Hematopoietic multipotent progenitor cell treated with erythropoietin and hydrocortisone succinate and interleukin-3 and kit ligand, for 15 days (in vitro differentiated cells): ENCODE measurements around the gene LAMC2.
"Not testable (repeated sequence)": the region's sequence is repeated elsewhere in the genome, so short reads cannot be mapped to it uniquely, and the experiment has no call there.

Experiments used
- DNase-seq: peaks from one replicate; pipeline ENCODE4 v3.0.0-alpha.2; 2015; ENCODE audit warnings: low spot score

Gene LAMC2

GRCh38 chr1:183185941-183186490, at the start of gene LAMC2:
TSS of gene LAMC2 (plus strand) at chr1:183186264. CDS start at chr1:183186353, 89 bp downstream.
- DNase-seq: no peak

GRCh38 chr1:183137782-183138181, 48.3 kb upstream of the LAMC2 start:
- DNase-seq: no peak

- DNase-seq: no peak
Observed at GRCh38 chr1:183138301-183138700, 47.8 kb upstream of the LAMC2 start.

DNA sequence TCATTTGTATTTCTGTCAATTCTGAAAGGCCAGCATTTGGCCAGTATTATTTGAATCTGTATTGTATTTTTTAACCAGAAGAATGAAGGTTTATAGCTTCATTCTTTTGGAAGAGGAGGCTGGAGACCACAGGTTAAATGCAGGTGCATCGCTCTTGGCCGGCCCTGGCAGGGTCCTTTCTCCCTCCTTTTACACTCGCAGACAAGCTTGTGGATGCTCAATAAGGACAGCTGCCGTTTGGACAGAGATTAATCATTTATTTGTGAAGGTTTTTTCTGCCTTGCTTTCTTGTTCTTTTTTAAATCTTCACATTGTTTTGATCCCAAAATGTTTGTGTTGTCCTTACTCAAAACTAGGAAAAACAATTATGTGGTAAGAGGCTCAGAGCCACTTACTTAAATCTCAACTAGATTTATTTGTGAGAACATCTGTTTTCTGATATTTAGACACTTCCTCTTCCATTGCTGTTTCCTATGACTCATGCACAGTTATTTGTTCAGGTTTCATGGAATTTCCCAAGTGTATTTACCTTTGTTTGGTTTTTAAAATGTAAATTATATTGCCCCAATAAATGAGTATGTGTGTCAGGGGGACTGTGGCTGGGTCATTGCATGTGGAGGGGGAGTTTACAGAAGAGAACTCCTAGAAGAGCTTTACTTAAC, 46.7 kb upstream of the LAMC2 start:
- no peak for DNase-seq

DNA sequence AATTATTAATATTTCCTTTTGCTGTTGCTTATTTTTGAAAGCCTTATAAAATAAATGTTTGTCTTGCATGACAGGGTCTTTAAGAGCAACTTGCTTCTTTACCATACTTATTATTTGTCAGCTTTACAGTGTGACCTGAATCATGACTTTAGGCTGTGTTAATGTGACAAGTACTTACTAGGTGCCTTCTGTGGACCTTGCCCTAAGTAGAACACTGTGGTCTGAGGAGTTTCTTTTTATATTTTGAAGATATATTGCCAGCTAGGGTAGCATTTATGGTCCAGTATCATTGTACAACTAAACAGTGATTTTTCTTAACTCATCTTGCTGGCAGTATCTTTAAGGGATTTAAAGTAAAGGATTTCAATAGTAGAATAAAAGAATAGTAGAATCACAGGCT, 45.4 kb upstream of the LAMC2 start:
- DNase-seq: no peak

DNA sequence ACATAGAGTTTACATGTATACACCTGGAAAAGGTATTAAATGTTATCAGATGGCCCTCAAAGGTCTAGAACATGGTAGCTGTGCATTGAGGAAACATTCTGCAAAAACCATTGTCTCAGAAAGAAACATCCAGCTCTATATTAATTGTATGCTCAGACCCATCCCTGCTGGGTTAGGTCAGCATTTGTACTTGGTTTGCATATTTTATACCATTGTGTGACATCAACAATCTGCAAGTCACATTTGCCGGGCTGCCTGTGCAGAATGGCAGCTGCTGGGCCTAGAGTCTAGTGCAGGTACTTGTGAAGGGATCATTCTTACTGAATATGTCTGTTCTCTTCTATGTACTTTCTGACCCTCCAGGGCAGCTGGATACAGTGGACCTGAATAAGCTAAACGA, 43.9 kb upstream of the LAMC2 start:
- DNase-seq: no peak

DNA sequence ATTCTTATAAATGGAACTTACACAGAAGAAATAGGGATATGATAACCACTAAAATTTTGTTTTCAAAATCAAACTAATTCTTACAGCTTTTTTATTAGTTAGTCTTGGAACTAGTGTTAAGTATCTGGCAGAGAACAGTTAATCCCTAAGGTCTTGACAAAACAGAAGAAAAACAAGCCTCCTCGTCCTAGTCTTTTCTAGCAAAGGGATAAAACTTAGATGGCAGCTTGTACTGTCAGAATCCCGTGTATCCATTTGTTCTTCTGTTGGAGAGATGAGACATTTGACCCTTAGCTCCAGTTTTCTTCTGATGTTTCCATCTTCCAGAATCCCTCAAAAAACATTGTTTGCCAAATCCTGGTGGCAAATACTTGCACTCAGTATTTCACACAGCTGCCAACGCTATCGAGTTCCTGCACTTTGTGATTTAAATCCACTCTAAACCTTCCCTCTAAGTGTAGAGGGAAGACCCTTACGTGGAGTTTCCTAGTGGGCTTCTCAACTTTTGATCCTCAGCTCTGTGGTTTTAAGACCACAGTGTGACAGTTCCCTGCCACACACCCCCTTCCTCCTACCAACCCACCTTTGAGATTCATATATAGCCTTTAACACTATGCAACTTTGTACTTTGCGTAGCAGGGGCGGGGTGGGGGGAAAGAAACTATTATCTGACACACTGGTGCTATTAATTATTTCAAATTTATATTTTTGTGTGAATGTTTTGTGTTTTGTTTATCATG, 42.3 kb upstream of the LAMC2 start:
- no peak for DNase-seq

DNA sequence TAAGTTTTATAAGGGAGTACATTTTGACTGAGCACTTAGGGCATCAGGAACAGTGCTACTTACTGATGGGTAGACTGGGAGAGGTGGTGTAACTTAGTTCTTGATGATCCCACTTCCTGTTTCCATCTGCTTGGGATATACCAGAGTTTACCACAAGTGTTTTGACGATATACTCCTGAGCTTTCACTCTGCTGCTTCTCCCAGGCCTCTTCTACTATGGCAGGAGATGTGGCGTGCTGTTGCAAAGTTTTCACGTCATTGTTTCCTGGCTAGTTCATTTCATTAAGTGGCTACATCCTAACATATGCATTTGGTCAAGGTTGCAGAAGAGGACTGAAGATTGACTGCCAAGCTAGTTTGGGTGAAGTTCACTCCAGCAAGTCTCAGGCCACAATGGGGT, 41.3 kb upstream of the LAMC2 start:
- DNase-seq: no peak

DNA sequence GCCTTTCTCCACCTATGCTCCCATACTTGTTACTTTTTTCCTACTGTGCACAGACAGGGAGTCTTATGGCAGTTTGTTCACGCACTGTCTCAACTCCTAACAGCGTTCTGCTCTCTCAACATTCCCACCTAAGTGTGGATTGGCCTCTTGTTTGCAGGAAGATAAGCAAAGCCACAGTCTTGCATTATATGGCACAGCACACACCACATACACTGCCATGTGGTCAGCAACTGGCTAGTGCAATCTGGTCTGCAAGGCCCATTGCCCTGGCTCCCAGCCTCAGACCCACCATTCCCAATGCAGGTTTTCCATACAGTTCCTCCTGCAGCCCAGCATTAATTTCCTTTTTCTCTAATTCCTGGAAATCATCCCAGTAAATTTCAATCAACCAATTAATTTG, 38.3 kb upstream of the LAMC2 start:
- no peak for DNase-seq

DNA sequence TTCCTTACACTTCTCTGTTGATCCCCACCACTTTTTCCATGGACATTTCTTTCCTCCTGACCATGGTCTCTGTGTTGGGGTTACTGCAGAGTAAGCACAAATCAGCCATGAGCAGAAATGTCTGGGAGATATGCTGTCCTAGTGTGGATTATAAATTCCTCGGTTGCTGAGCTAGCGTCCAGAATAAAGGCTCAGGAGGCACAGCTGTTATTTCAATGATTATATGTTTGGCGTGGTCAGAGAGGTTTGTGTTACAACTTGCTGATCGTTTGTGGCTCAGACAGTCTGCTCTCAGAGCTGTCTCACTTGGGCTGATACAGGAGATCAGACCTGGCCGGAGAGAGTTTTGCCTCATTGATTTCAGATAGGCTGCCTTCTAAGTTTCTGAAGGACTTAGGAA, 37.5 kb upstream of the LAMC2 start:
- no peak for DNase-seq

DNA sequence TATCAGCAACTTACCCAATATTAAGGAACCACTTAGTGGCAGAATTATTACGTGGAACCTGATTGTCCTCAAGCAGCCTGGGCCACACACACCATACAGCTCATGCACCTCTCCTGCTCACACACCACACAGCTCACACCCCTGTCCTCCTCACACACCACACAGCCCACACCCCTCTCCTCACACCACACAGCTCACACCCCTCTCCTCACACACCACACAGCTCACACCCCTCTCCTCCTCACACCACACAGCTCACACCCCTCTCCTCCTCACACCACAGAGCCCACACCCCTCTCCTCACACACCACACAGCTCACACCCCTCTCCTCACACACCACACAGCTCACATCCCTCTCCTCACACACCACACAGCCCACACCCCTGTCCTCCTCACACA, 36.8 kb upstream of the LAMC2 start:
- no peak for DNase-seq

DNA sequence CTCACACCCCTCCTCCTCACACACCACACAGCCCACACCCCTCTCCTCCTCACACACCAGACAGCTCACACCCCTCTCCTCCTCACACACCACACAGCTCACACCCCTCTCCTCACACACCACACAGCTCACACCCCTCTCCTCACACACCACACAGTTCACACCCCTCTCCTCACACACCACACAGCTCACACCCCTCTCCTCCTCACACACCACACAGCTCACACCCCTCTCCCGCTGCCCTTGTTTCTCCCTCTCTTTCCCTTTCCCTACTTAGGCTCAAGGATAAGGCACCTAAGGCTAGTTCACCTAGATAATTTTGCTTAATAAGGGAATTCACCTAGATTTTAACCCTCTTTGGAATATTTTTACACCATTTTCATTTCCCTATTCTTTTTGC, 36.0 kb upstream of the LAMC2 start:
- not testable (repeated sequence) for DNase-seq

DNA sequence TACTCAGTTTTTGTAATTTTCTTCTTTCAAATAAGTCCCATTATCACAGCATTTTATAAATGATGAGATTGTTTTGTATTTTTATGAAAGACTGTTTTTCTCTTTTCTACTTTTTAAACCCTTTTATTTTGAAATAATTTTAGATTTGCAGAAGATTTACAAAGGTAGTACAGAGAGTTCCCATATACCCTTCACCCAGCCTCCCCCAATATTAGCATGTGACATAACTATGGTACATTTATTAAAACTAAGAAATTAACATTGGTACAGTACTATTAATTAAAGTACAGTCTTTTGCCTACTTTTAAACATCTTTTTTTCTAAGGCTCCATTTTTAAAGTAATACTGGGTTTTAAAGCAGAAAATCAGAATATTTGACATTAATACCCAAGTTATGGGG, 35.6 kb upstream of the LAMC2 start:
- DNase-seq: no peak

- DNase-seq: no peak
Observed at GRCh38 chr1:183152180-183152579, 33.9 kb upstream of the LAMC2 start.

GRCh38 chr1:183155939-183156338, 30.1 kb upstream of the LAMC2 start:
- no peak for DNase-seq

GRCh38 chr1:183159960-183160359, 26.1 kb upstream of the LAMC2 start:
- DNase-seq: no peak

GRCh38 chr1:183161391-183161790, 24.7 kb upstream of the LAMC2 start:
- DNase-seq: no peak

DNA sequence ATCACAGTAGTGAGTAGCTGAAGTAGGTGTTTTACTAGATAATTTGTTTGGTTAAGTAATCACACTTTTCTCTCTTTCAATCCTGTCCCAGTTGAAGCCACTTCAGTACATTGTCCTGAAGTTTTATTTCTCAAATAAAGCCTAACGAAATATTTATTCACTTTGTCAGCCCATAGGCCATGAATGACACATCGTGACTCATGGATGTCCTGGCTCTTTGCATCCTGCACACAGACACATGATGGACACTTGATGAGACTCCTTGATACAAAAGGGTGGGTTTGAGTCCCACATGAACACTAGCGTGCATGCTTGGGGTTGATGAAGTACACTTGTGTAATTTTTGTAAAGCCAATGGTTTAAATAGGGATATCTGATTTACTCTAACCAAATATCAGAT, 22.7 kb upstream of the LAMC2 start:
- DNase-seq: no peak

- no peak for DNase-seq
Observed at GRCh38 chr1:183164340-183164739, 21.7 kb upstream of the LAMC2 start.

GRCh38 chr1:183164963-183165362, 21.1 kb upstream of the LAMC2 start:
- DNase-seq: no peak

GRCh38 chr1:183165456-183165855, 20.6 kb upstream of the LAMC2 start:
- no peak for DNase-seq

DNA sequence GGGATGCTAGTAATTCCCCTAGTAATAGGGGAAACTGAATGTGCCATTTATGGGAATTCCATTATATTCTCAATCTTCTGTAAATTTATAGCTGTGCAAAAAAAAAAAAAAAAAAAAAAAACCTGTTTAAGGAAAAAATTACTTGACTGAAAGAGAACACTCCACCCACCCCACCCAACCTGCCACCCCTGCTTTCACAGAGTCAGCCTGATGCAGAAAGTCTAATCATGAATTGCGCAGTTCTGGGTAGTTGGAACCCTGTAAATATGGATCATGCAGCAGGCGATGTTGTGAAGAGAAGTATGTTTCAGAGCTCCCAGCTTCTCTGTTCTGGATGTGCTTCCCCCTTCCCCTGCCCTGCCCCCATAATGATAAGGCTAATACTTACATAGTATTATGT, 19.6 kb upstream of the LAMC2 start:
- no peak for DNase-seq

DNA sequence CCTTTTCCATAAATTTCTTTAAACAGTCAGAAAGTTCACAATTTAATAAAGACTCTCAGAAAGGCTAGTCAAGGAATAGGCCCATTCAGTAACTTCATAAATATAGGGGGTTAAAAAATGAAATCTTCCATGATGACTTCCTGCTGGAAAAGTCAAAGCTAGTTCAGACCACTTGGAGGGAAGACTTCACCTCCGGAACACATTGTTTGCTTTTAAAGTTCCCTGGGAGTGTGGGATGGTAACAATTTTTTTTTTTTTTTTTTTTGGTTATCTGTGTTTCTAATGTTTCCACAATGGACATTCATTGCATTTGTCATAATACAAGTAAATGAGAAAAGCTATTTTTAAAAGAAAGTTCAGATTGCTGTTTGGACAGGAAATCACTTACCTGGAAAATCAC, 18.4 kb upstream of the LAMC2 start:
- DNase-seq: no peak

- DNase-seq: no peak
Observed at GRCh38 chr1:183168308-183168707, 17.8 kb upstream of the LAMC2 start.
